IMR-90 (cell line): ENCODE data around the gene ARHGAP18. TPM values are rescaled to one million over a fixed set of nuclear protein-coding genes. Genes with fewer than 3 reads are reported as not detected.

Source experiments
- ATAC-seq: fragments of 200-7000 bp; cut with Tn5 transposase; 2 replicates; pipeline ENCODE4 v1.9.1; 2020; ENCODE audit warnings: low read depth, mild to moderate bottlenecking, moderate library complexity
- BruUV-seq: library from RNA; stranded (reverse); fragments of 400-500 nt; replicated peaks from 2 replicates; lab custom pipeline; 2021; lab: Mats Ljungman, UMichigan
- CTCF ChIA-PET: fragments of 300-600 bp; formaldehyde crosslinking; extraction: SDS; loops from one replicate; lab custom pipeline; 2021; ENCODE audit warnings: antibody characterized with exemption; lab: Yijun Ruan, JAX
- POLR2A ChIA-PET: fragments of 300-600 bp; sonication (Branson Sonifier 250); formaldehyde crosslinking; loops from one replicate; lab custom pipeline; 2022; ENCODE audit warnings: antibody characterized with exemption; ENCODE audit not compliant: unreplicated experiment; lab: Charles Lee
- DNase-seq: peaks from one replicate; pipeline ENCODE4 v3.0.0; 2013
- H2AFZ ChIP-seq: replicated peaks from 2 replicates; pipeline ENCODE3; 2013; ENCODE audit warnings: low read length, mild to moderate bottlenecking; ENCODE audit not compliant: poor library complexity
- H2AK5ac ChIP-seq: 2 replicates; pipeline ENCODE4 v1.6.1; 2013; ENCODE audit warnings: low read depth, low read length, inconsistent platforms
- H2AK9ac ChIP-seq: replicated peaks from 2 replicates; pipeline ENCODE3; 2013; ENCODE audit warnings: mild to moderate bottlenecking, low read depth, low read length, moderate library complexity; ENCODE audit not compliant: poor library complexity
- H2BK120ac ChIP-seq: 2 replicates; pipeline ENCODE4 v1.6.1; 2013; ENCODE audit warnings: low read depth, low read length, inconsistent platforms
- H2BK15ac ChIP-seq: 3 replicates; pipeline ENCODE4 v1.6.1; 2013; ENCODE audit warnings: low read depth, low read length, inconsistent platforms
- H2BK20ac ChIP-seq: 2 replicates; pipeline ENCODE4 v1.6.1; 2013; ENCODE audit warnings: low read depth, mild to moderate bottlenecking, inconsistent platforms, low read length, moderate library complexity
- H2BK5ac ChIP-seq: 2 replicates; pipeline ENCODE4 v1.6.1; 2013; ENCODE audit warnings: mild to moderate bottlenecking, low read depth, low read length, inconsistent platforms; ENCODE audit not compliant: poor library complexity, severe bottlenecking
- H3K14ac ChIP-seq: replicated peaks from 2 replicates; pipeline ENCODE4 v1.6.1; 2013; ENCODE audit warnings: low read depth, low read length, inconsistent platforms
- H3K18ac ChIP-seq: 2 replicates; pipeline ENCODE4 v1.6.1; 2013; ENCODE audit warnings: low read depth, low read length, control low read depth
- H3K23ac ChIP-seq: 2 replicates; pipeline ENCODE4 v1.6.1; 2013; ENCODE audit warnings: low read depth, low read length, inconsistent platforms
- H3K27ac ChIP-seq: 2 replicates; pipeline ENCODE4 v1.5.1; 2013; ENCODE audit warnings: mild to moderate bottlenecking, control low read depth, low read length; ENCODE audit not compliant: insufficient read depth
- H3K27me3 ChIP-seq: 2 replicates; pipeline ENCODE4 v1.6.1; 2013; ENCODE audit warnings: low read length; ENCODE audit not compliant: control insufficient read depth, insufficient read depth
- H3K36me3 ChIP-seq: 2 replicates; pipeline ENCODE4 v1.6.1; 2013; ENCODE audit warnings: low read length, mixed read lengths; ENCODE audit not compliant: control insufficient read depth, insufficient read depth
- H3K4ac ChIP-seq: 2 replicates; pipeline ENCODE4 v1.6.1; 2013; ENCODE audit warnings: low read depth, low read length, inconsistent platforms
- H3K4me1 ChIP-seq: 2 replicates; pipeline ENCODE4 v1.6.1; 2013; ENCODE audit warnings: low read length, mixed read lengths; ENCODE audit not compliant: control insufficient read depth, insufficient read depth
- H3K4me2 ChIP-seq: 2 replicates; pipeline ENCODE4 v1.6.1; 2013; ENCODE audit warnings: low read depth, mild to moderate bottlenecking, control low read depth, low read length, moderate library complexity
- H3K4me3 ChIP-seq: 2 replicates; pipeline ENCODE4 v1.5.1; 2013; ENCODE audit warnings: low read depth, mild to moderate bottlenecking, control low read depth, low read length, moderate library complexity; ENCODE audit not compliant: insufficient read depth
- H3K56ac ChIP-seq: 2 replicates; pipeline ENCODE4 v1.6.1; 2013; ENCODE audit warnings: low read length, inconsistent platforms; ENCODE audit not compliant: insufficient read depth; ENCODE audit errors: extremely low read depth
- H3K79me1 ChIP-seq, 2 experiments: 2 replicates each; pipeline ENCODE4 v1.6.1; 2013; ENCODE audit warnings: low read length in 2 of 2, inconsistent platforms in 1 of 2, low read depth in 1 of 2
- H3K9ac ChIP-seq: 2 replicates; pipeline ENCODE4 v1.6.1; 2013; ENCODE audit warnings: low read depth, low read length, control low read depth
- H3K9me1 ChIP-seq: 2 replicates; pipeline ENCODE4 v1.6.1; 2013; ENCODE audit warnings: low read length, inconsistent platforms; ENCODE audit not compliant: insufficient read depth
- H3K9me3 ChIP-seq: 2 replicates; pipeline ENCODE4 v1.6.1; 2013; ENCODE audit warnings: low read length; ENCODE audit not compliant: control insufficient read depth, insufficient read depth
- H4K20me1 ChIP-seq: 2 replicates; pipeline ENCODE4 v1.6.1; 2013; ENCODE audit warnings: low read length, inconsistent platforms; ENCODE audit not compliant: insufficient read depth
- H4K5ac ChIP-seq: 2 replicates; pipeline ENCODE4 v1.6.1; 2013; ENCODE audit warnings: mild to moderate bottlenecking, low read depth, low read length, control low read depth
- H4K8ac ChIP-seq, 2 experiments: 2 replicates each; pipeline ENCODE4 v1.6.1; 2013; ENCODE audit warnings: low read depth in 2 of 2, low read length in 2 of 2, control low read depth in 1 of 2, inconsistent platforms in 1 of 2
- H4K91ac ChIP-seq: 2 replicates; pipeline ENCODE4 v1.6.1; 2013; ENCODE audit warnings: low read depth, low read length, inconsistent platforms; ENCODE audit not compliant: insufficient read depth
- BHLHE40 ChIP-seq: fragments of 150-350 bp; IDR thresholded peaks from 2 replicates; pipeline ENCODE4 v1.6.1; 2016; ENCODE audit warnings: mild to moderate bottlenecking, low read depth, low read length
- CEBPB ChIP-seq: IDR thresholded peaks from 2 replicates; pipeline ENCODE4 v1.6.1; 2012; ENCODE audit warnings: low read depth, low read length, improper control_type of control experiment
- CHD1 ChIP-seq: IDR thresholded peaks from 2 replicates; pipeline ENCODE4 v1.6.1; 2012; ENCODE audit warnings: low read depth, low read length, improper control_type of control experiment
- CTCF ChIP-seq: conservative IDR thresholded peaks from 2 replicates; pipeline ENCODE4 v1.5.1; 2012; ENCODE audit warnings: mild to moderate bottlenecking, low read depth, low read length, improper control_type of control experiment
- ELK1 ChIP-seq: fragments of 150-350 bp; IDR thresholded peaks from 2 replicates; pipeline ENCODE4 v1.6.1; 2016; ENCODE audit warnings: low read depth, mild to moderate bottlenecking, low read length, moderate library complexity, borderline replicate concordance
- FOS ChIP-seq: fragments of 150-350 bp; IDR thresholded peaks from 2 replicates; pipeline ENCODE4 v1.6.1; 2016; ENCODE audit warnings: low read depth, low read length
- MAFK ChIP-seq: IDR thresholded peaks from 2 replicates; pipeline ENCODE4 v1.6.1; 2012; ENCODE audit warnings: low read depth, low read length, improper control_type of control experiment
- MAZ ChIP-seq: IDR thresholded peaks from 2 replicates; pipeline ENCODE4 v1.6.1; 2012; ENCODE audit warnings: low read depth, mild to moderate bottlenecking, low read length, improper control_type of control experiment, moderate library complexity, borderline replicate concordance
- MXI1 ChIP-seq: IDR thresholded peaks from 2 replicates; pipeline ENCODE4 v1.6.1; 2012; ENCODE audit warnings: low read depth, mild to moderate bottlenecking, low read length, moderate library complexity, borderline replicate concordance
- NFE2L2 ChIP-seq: fragments of 150-350 bp; IDR thresholded peaks from 2 replicates; pipeline ENCODE4 v1.6.1; 2016; ENCODE audit warnings: low read depth, mild to moderate bottlenecking, low read length
- POLR2A ChIP-seq: IDR thresholded peaks from 2 replicates; pipeline ENCODE4 v1.6.1; 2012; ENCODE audit warnings: mild to moderate bottlenecking, low read depth, low read length
- RAD21 ChIP-seq: IDR thresholded peaks from 2 replicates; pipeline ENCODE4 v1.6.1; 2012; ENCODE audit warnings: low read length, improper control_type of control experiment
- RCOR1 ChIP-seq: IDR thresholded peaks from 2 replicates; pipeline ENCODE4 v1.6.1; 2012; ENCODE audit warnings: mild to moderate bottlenecking, low read length, improper control_type of control experiment; ENCODE audit not compliant: insufficient replicate concordance
- RFX5 ChIP-seq: IDR thresholded peaks from 2 replicates; pipeline ENCODE4 v1.8.0; 2012; ENCODE audit warnings: low read depth, mild to moderate bottlenecking, low read length, moderate library complexity
- SMC3 ChIP-seq: fragments of 150-350 bp; IDR thresholded peaks from 2 replicates; pipeline ENCODE4 v1.6.1; 2016; ENCODE audit warnings: low read depth, mild to moderate bottlenecking, antibody characterized with exemption, low read length, moderate library complexity
- USF2 ChIP-seq: fragments of 150-350 bp; IDR thresholded peaks from 2 replicates; pipeline ENCODE4 v1.6.1; 2017; ENCODE audit warnings: mild to moderate bottlenecking, antibody characterized with exemption, low read length, low read depth
- WGBS, 2 experiments: methylation state at CpG; one replicate each; pipeline versions ENCODE4 v1.1.5 to v1.1.7; 2013; ENCODE audit warnings: missing lambda C conversion rate in 2 of 2; ENCODE audit not compliant: insufficient read length in 1 of 2; ENCODE audit errors: extremely low coverage in 2 of 2; 5-methylcytosine and 5-hydroxymethylcytosine counted together
- dilution Hi-C: fragments of 300-500 bp; cut with HindIII; formaldehyde crosslinking; loops from one replicate; pipeline ENCODE4 v1.14.3; 2018; ENCODE audit warnings: low sequenced_read_pairs; ENCODE audit not compliant: unreplicated experiment
- in situ Hi-C: fragments of 300-500 bp; cut with MboI; formaldehyde crosslinking; loops from 3 replicates; pipeline ENCODE4 v1.14.3; 2019; ENCODE audit warnings: low sequenced_read_pairs, inconsistent platforms, mixed read lengths
- intact Hi-C: fragments of 100-400 bp; cut with micrococcal nuclease; formaldehyde crosslinking; loops from 2 replicates; pipeline ENCODE4 v1.10.0; 2022
- polyA plus RNA-seq, 3 experiments: library from polyadenylated mRNA; depleted of rRNA; stranded (reverse); fragments of >200 nt; gene quantifications; 2 replicates each; pipeline ENCODE4 v1.2.3, GENCODE V29; 2012; ENCODE audit warnings: low replicate concordance in 1 of 3
- total RNA-seq: library from RNA; depleted of rRNA; stranded (reverse); fragments of >200 nt; gene quantifications from 2 replicates; pipeline ENCODE4 v1.2.3, GENCODE V29; 2012

ARHGAP18 gene
- total and polyA plus RNA-seq, 2 of the 4 experiments (the other 2 are of a cell fraction): 6.2 to 17.0 TPM

GRCh38 chr6:129608886-129609537 lies 101.0 kb downstream of the ARHGAP18 start:
- Histone ChIP-seq H3K79me1 (peaks cover 0 to 12% of the 10 kb centered on the region in 2 experiments; a peak in 2 of 4 replicates), H2BK15ac (no peak overlapping the region), H3K4ac (no peak overlapping the region), H2AK5ac (no peak overlapping the region), H3K56ac (no peak overlapping the region), H4K20me1 (no peaks in the 10 kb centered on the region), H2AK9ac (no peak overlapping the region), H4K8ac (no peak overlapping the region), H4K5ac (no peak overlapping the region), H3K18ac (no peak overlapping the region), H3K27me3 (no peaks in the 10 kb centered on the region), H2BK20ac (no peak overlapping the region), H3K23ac (no peak overlapping the region), H3K9ac (no peak overlapping the region), H3K9me1 (no peaks in the 10 kb centered on the region), H3K4me2 (no peak overlapping the region), H3K14ac (no peak overlapping the region), H3K4me3 (no peak overlapping the region), H4K91ac (no peak overlapping the region), H3K4me1 (peaks cover 4% of the 10 kb centered on the region; the same call in 1 of the 2 replicates), H2AFZ (no peak overlapping the region), H2BK120ac (no peak overlapping the region), H2BK5ac (no peak overlapping the region), H3K27ac (no peak overlapping the region), H3K9me3 (no peaks in the 10 kb centered on the region), H3K36me3 (no peaks in the 10 kb centered on the region; the same call in 1 of the 2 replicates)
- ATAC-seq: no peak
- ChIA-PET POLR2A (no interaction called here), CTCF (interaction anchor here (1.0 kb wide), 1 partner anchor 11 kb away, joined by 3 read pairs; no protein-coding TSS in a partner anchor)
- no CpG with 5 or more reads among the region's 3 CpGs for WGBS, 2 experiments
- BruUV-seq: no TSS peak
- intact Hi-C loops: no loop called here
- no peak for DNase-seq
- TF ChIP-seq CHD1 (no peak), MXI1 (no peak), BHLHE40 (no peak), NFE2L2 (no peak), SMC3 (no peak), RAD21 (no peak), USF2 (no peak), RCOR1 (no peak), CEBPB (no peak), RFX5 (no peak), CTCF (no peak), ELK1 (no peak), MAFK (no peak), MAZ (no peak), FOS (no peak), POLR2A (no peak)
- dilution Hi-C loops: no loop called here
- in situ Hi-C loops: no loop called here
